ENCODE results near the gene PBRM1. TPM values are rescaled to one million over a fixed set of nuclear protein-coding genes. Genes with fewer than 3 reads are reported as not detected.

PBRM1 gene
- polyA plus RNA-seq, 3 donors: 26.1 to 72.9 (median 38.0) TPM

DNA sequence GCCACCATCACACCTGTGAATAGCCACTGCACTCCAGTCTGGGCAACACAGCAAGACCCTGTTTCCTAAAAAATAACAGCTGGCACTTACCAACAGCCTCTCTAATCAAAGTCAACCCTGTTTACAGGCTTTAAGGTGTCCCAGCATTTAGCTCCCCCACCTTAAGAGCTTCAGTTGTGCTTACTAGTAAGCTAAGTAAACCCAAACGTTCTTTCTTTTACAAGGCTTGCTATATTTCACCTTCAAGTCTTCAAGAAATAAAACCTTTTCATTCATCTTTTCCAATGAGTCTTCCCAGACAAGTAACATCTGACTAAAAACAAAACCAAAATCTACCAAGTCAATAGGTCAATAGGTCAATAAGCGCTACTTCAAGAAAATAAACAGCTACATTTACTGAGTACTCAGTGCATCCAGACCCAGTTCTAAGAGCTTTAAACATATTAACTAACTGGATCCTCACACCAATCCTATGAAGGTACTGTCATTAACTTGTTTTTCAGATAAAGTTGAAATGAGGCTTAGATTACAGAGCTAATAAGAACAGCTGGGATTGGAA is 62.4 kb downstream of the PBRM1 start:
- 100% methylated on average over 1 of the region's 2 CpGs for WGBS (ENCODE audit: insufficient coverage)
- H3K36me3 Mint-ChIP-seq: peaks cover 59 to 81% of the 10 kb centered on the region in 2 donors
- no peak overlapping the region for H3K9ac ChIP-seq (ENCODE audit: insufficient read depth, low read length, poor library complexity, severe bottlenecking)

DNA sequence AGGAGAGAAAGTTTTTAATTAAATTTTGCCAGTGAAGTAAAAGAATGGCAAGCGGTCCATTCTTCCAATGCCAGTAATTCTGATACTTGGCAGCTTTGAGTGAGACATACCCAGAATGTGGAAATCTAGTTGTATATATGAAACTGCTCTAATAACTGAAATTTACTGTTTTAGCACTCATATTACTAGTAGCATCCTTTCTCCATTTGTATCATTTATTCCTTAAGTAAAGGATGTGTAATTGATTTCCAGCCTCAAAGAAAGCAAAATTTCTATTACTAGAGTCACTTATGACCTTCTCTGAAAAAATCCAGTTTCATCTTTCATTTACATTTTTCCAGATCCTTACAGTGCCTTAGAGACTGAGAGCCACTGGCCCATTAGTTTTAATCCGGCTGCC is 65.1 kb downstream of the PBRM1 start:
- WGBS (ENCODE audit: insufficient coverage): no CpG with 5 or more reads among the region's 2 CpGs
- no peak overlapping the region for H3K27ac ChIP-seq (ENCODE audit: low read depth in 1 of 2, low read length in 2 of 2)
- H3K27ac Mint-ChIP-seq: peak overlapping the region in 1 of 7 donors; percentile 37

More for the DNA sequence above, 62.4 kb downstream of the PBRM1 start:
- no peak overlapping the region for H3K27ac Mint-ChIP-seq
- Histone ChIP-seq H3K9me3 (replicated peaks in 1 of 2; ENCODE audit: control insufficient read depth in 1 of 2, insufficient read depth in 1 of 2, low read length in 2 of 2) (no peaks in the 10 kb centered on the region), H3K4me3 (replicated peaks in 1 of 3; ENCODE audit: low read depth in 2 of 3, low read length in 3 of 3) (no peak overlapping the region), H2AFZ (ENCODE audit: insufficient read depth, low read depth, low read length, poor library complexity, severe bottlenecking) (no peak overlapping the region), H3K27me3 (ENCODE audit: control insufficient read depth in 2 of 2, insufficient read depth in 2 of 2, low read length in 2 of 2) (no peaks in the 10 kb centered on the region), H4K20me1 (ENCODE audit: insufficient read depth, low read length) (peaks cover 15% of the 10 kb centered on the region), H3K79me2 (ENCODE audit: insufficient read depth, low read length) (no peaks in the 10 kb centered on the region), H3K27ac (ENCODE audit: low read depth in 1 of 2, low read length in 2 of 2) (no peak overlapping the region), H3K4me2 (replicated peaks; ENCODE audit: extremely low read depth, low read length, poor library complexity, severe bottlenecking) (no peak overlapping the region), H3K4me1 (ENCODE audit: control insufficient read depth in 1 of 2, insufficient read depth in 2 of 2, low read length in 2 of 2) (no peaks in the 10 kb centered on the region), H3K36me3 (replicated peaks in 1 of 2; ENCODE audit: control insufficient read depth in 1 of 2, insufficient read depth in 2 of 2, low read length in 2 of 2) (peaks cover 79 to 100% of the 10 kb centered on the region in 2 donors)
- H3K9me3 Mint-ChIP-seq: no peaks in the 10 kb centered on the region
- no peaks in the 10 kb centered on the region for H3K4me1 Mint-ChIP-seq
- H3K4me3 Mint-ChIP-seq: no peak overlapping the region
- H3K27me3 Mint-ChIP-seq (ENCODE audit: low read depth in 3 of 3): no peaks in the 10 kb centered on the region
- TF ChIP-seq, protein P1, sequence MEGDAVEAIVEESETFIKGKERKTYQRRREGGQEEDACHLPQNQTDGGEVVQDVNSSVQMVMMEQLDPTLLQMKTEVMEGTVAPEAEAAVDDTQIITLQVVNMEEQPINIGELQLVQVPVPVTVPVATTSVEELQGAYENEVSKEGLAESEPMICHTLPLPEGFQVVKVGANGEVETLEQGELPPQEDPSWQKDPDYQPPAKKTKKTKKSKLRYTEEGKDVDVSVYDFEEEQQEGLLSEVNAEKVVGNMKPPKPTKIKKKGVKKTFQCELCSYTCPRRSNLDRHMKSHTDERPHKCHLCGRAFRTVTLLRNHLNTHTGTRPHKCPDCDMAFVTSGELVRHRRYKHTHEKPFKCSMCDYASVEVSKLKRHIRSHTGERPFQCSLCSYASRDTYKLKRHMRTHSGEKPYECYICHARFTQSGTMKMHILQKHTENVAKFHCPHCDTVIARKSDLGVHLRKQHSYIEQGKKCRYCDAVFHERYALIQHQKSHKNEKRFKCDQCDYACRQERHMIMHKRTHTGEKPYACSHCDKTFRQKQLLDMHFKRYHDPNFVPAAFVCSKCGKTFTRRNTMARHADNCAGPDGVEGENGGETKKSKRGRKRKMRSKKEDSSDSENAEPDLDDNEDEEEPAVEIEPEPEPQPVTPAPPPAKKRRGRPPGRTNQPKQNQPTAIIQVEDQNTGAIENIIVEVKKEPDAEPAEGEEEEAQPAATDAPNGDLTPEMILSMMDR (IDR thresholded peaks at IDR 0.05): no peak
- DNase-seq: no peak
- intact Hi-C loops (cut with micrococcal nuclease): no loop called here

More for the DNA sequence above, 65.1 kb downstream of the PBRM1 start:
- H3K4me1 ChIP-seq (ENCODE audit: control insufficient read depth in 1 of 2, insufficient read depth in 2 of 2, low read length in 2 of 2): no peaks in the 10 kb centered on the region
- H3K9me3 Mint-ChIP-seq: no peaks in the 10 kb centered on the region
- no peak overlapping the region for H3K4me3 ChIP-seq (replicated peaks in 1 of 3; ENCODE audit: low read depth in 2 of 3, low read length in 3 of 3)
- H4K20me1 ChIP-seq (ENCODE audit: insufficient read depth, low read length): peaks cover 19% of the 10 kb centered on the region
- H3K4me2 ChIP-seq (replicated peaks; ENCODE audit: extremely low read depth, low read length, poor library complexity, severe bottlenecking): no peak overlapping the region
- no peak overlapping the region for H3K4me3 Mint-ChIP-seq
- intact Hi-C loops (cut with micrococcal nuclease): no loop called here
- H3K4me1 Mint-ChIP-seq: no peaks in the 10 kb centered on the region
- TF ChIP-seq, protein P1 (IDR thresholded peaks at IDR 0.05): no peak
- peaks cover 60 to 80% of the 10 kb centered on the region in 2 donors for H3K36me3 Mint-ChIP-seq
- H3K9ac ChIP-seq (ENCODE audit: insufficient read depth, low read length, poor library complexity, severe bottlenecking): no peak overlapping the region
- H3K9me3 ChIP-seq (replicated peaks in 1 of 2; ENCODE audit: control insufficient read depth in 1 of 2, insufficient read depth in 1 of 2, low read length in 2 of 2): no peaks in the 10 kb centered on the region
- no peaks in the 10 kb centered on the region for H3K79me2 ChIP-seq (ENCODE audit: insufficient read depth, low read length)
- peaks cover 79 to 100% of the 10 kb centered on the region in 2 donors for H3K36me3 ChIP-seq (replicated peaks in 1 of 2; ENCODE audit: control insufficient read depth in 1 of 2, insufficient read depth in 2 of 2, low read length in 2 of 2)
- H2AFZ ChIP-seq (ENCODE audit: insufficient read depth, low read depth, low read length, poor library complexity, severe bottlenecking): no peak overlapping the region
- no peak for DNase-seq
- H3K27me3 ChIP-seq (ENCODE audit: control insufficient read depth in 2 of 2, insufficient read depth in 2 of 2, low read length in 2 of 2): no peaks in the 10 kb centered on the region
- H3K27me3 Mint-ChIP-seq (ENCODE audit: low read depth in 3 of 3): no peaks in the 10 kb centered on the region
